ENCODE measurements around the gene AQP7.

Gene AQP7

DNA sequence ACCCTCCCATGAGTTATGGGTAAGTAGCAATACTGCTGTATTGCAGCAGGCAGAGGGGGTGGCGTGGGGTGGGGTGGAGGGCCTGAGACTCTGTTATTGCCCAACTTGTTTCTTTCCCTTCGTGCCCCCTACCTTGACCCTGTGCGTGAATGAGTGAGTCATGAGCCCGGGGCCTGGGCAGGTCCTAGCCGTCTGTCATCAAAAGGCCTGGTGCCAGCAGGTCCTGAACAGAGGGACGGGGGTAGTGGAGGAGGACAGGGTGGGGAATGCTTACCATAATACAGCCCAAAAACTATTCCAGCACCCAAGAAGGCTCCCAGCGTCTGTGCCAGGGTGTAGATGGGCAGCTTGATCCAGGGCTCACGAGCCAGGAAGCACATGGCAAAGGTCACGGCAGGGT is 40.7 kb upstream of the AQP7 start:
- Histone ChIP-seq H3K4me1 (ENCODE audit: control insufficient read depth in 1 of 2, insufficient read depth in 2 of 2, low read length in 2 of 2) (peaks cover 59 to 61% of the 10 kb centered on the region in 2 donors), H3K27ac (ENCODE audit: low read depth, low read length) (no peak overlapping the region)

GRCh38 chr9:33442125-33442524 is 39.8 kb upstream of the AQP7 start:
- Histone ChIP-seq H3K27me3 (ENCODE audit: control insufficient read depth in 1 of 2, insufficient read depth in 2 of 2, low read length in 2 of 2) (no peaks in the 10 kb centered on the region), H3K9ac (ENCODE audit: low read depth in 1 of 2, low read length in 2 of 2) (no peak overlapping the region), H3K9me3 (ENCODE audit: control insufficient read depth in 1 of 2, low read length in 2 of 2) (no peaks in the 10 kb centered on the region), H3K4me3 (ENCODE audit: low read depth in 1 of 2, low read length in 2 of 2) (no peak overlapping the region), H3K36me3 (ENCODE audit: control insufficient read depth in 1 of 2, insufficient read depth in 2 of 2, low read length in 2 of 2) (peaks cover 7 to 20% of the 10 kb centered on the region in 2 donors), H3K4me1 (ENCODE audit: control insufficient read depth in 1 of 2, insufficient read depth in 2 of 2, low read length in 2 of 2) (peaks cover 52 to 55% of the 10 kb centered on the region in 2 donors), H3K27ac (ENCODE audit: low read depth, low read length) (no peak overlapping the region)

More for the DNA sequence above, 40.7 kb upstream of the AQP7 start:
- H3K4me3 ChIP-seq (ENCODE audit: low read depth in 1 of 2, low read length in 2 of 2) = peak overlapping the region in 1 of 2 donors; percentile 38
- H3K9ac ChIP-seq (ENCODE audit: low read depth in 1 of 2, low read length in 2 of 2) = no peak overlapping the region
- no peaks in the 10 kb centered on the region for H3K9me3 ChIP-seq (ENCODE audit: control insufficient read depth in 1 of 2, low read length in 2 of 2)
- H3K27me3 ChIP-seq (ENCODE audit: control insufficient read depth in 1 of 2, insufficient read depth in 2 of 2, low read length in 2 of 2) = no peaks in the 10 kb centered on the region
- peaks cover 7 to 20% of the 10 kb centered on the region in 2 donors for H3K36me3 ChIP-seq (ENCODE audit: control insufficient read depth in 1 of 2, insufficient read depth in 2 of 2, low read length in 2 of 2)

GRCh38 chr9:33440609-33441008 is 38.2 kb upstream of the AQP7 start:
- peaks cover 7 to 20% of the 10 kb centered on the region in 2 donors for H3K36me3 ChIP-seq (ENCODE audit: control insufficient read depth in 1 of 2, insufficient read depth in 2 of 2, low read length in 2 of 2)
- no peak overlapping the region for H3K27ac ChIP-seq (ENCODE audit: low read depth, low read length)
- peaks cover 40 to 49% of the 10 kb centered on the region in 2 donors for H3K4me1 ChIP-seq (ENCODE audit: control insufficient read depth in 1 of 2, insufficient read depth in 2 of 2, low read length in 2 of 2)
- no peak overlapping the region for H3K4me3 ChIP-seq (ENCODE audit: low read depth in 1 of 2, low read length in 2 of 2)
- no peaks in the 10 kb centered on the region for H3K9me3 ChIP-seq (ENCODE audit: control insufficient read depth in 1 of 2, low read length in 2 of 2)
- no peak overlapping the region for H3K9ac ChIP-seq (ENCODE audit: low read depth in 1 of 2, low read length in 2 of 2)
- H3K27me3 ChIP-seq (ENCODE audit: control insufficient read depth in 1 of 2, insufficient read depth in 2 of 2, low read length in 2 of 2) = no peaks in the 10 kb centered on the region

GRCh38 chr9:33440204-33440603 is 37.8 kb upstream of the AQP7 start:
- H3K36me3 ChIP-seq (ENCODE audit: control insufficient read depth in 1 of 2, insufficient read depth in 2 of 2, low read length in 2 of 2) = peaks cover 7 to 20% of the 10 kb centered on the region in 2 donors
- no peak overlapping the region for H3K27ac ChIP-seq (ENCODE audit: low read depth, low read length)
- H3K9me3 ChIP-seq (ENCODE audit: control insufficient read depth in 1 of 2, low read length in 2 of 2) = no peaks in the 10 kb centered on the region
- H3K9ac ChIP-seq (ENCODE audit: low read depth in 1 of 2, low read length in 2 of 2) = no peak overlapping the region
- H3K4me3 ChIP-seq (ENCODE audit: low read depth in 1 of 2, low read length in 2 of 2) = no peak overlapping the region
- peaks cover 40 to 45% of the 10 kb centered on the region in 2 donors for H3K4me1 ChIP-seq (ENCODE audit: control insufficient read depth in 1 of 2, insufficient read depth in 2 of 2, low read length in 2 of 2)
- H3K27me3 ChIP-seq (ENCODE audit: control insufficient read depth in 1 of 2, insufficient read depth in 2 of 2, low read length in 2 of 2) = no peaks in the 10 kb centered on the region

DNA sequence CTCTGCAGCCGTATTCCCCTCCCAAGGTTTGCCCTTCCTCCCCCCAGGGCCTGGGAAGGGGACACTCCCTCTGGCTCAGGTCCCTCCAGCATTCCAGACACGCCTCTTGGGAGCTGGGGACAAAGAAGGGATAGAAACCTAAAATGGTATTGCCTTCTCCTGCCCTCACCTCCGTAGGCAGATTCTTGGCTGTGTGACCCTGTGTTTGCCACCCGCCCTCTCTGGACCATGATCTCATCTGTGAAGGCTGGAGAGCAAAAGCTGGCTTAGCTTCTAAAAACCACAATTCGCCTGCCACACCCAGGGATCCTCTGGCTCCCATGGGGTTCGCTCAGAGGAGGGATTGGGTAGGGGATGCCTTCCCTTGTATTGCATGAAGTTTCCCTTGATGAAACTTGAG is 37.4 kb upstream of the AQP7 start:
- Histone ChIP-seq H3K4me3 (ENCODE audit: low read depth in 1 of 2, low read length in 2 of 2) (no peak overlapping the region), H3K9ac (ENCODE audit: low read depth in 1 of 2, low read length in 2 of 2) (no peak overlapping the region), H3K27me3 (ENCODE audit: control insufficient read depth in 1 of 2, insufficient read depth in 2 of 2, low read length in 2 of 2) (no peaks in the 10 kb centered on the region), H3K9me3 (ENCODE audit: control insufficient read depth in 1 of 2, low read length in 2 of 2) (no peaks in the 10 kb centered on the region), H3K4me1 (ENCODE audit: control insufficient read depth in 1 of 2, insufficient read depth in 2 of 2, low read length in 2 of 2) (peaks cover 41 to 46% of the 10 kb centered on the region in 2 donors), H3K36me3 (ENCODE audit: control insufficient read depth in 1 of 2, insufficient read depth in 2 of 2, low read length in 2 of 2) (peaks cover 7 to 20% of the 10 kb centered on the region in 2 donors), H3K27ac (ENCODE audit: low read depth, low read length) (no peak overlapping the region)

- Histone ChIP-seq H3K4me3 (ENCODE audit: low read depth in 1 of 2, low read length in 2 of 2) (no peak overlapping the region), H3K9ac (ENCODE audit: low read depth in 1 of 2, low read length in 2 of 2) (no peak overlapping the region), H3K27ac (ENCODE audit: low read depth, low read length) (no peak overlapping the region), H3K9me3 (ENCODE audit: control insufficient read depth in 1 of 2, low read length in 2 of 2) (no peaks in the 10 kb centered on the region), H3K27me3 (ENCODE audit: control insufficient read depth in 1 of 2, insufficient read depth in 2 of 2, low read length in 2 of 2) (no peaks in the 10 kb centered on the region), H3K4me1 (ENCODE audit: control insufficient read depth in 1 of 2, insufficient read depth in 2 of 2, low read length in 2 of 2) (peaks cover 43 to 48% of the 10 kb centered on the region in 2 donors), H3K36me3 (ENCODE audit: control insufficient read depth in 1 of 2, insufficient read depth in 2 of 2, low read length in 2 of 2) (peaks cover 7 to 20% of the 10 kb centered on the region in 2 donors)
Observed at GRCh38 chr9:33438926-33439680, 36.7 kb upstream of the AQP7 start.

DNA sequence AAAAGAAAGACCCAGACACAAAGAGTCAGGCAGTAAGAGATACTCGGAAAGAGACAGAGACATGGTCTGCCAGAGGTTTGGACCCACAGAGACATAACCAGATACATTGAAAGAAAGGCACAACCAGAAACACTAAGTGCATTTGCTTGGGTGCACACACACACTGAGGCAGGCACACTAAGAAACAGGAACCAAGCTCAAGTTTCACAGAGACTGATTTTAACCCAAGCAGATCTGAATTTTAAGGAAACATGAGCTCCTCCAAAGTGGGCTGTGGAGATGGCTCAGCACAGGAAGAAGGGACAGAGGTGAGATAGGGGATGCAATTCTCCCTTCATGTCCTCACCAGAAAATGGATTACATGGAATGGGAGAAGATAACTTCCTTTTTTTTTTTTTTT is 35.5 kb upstream of the AQP7 start:
- Histone ChIP-seq H3K36me3 (ENCODE audit: control insufficient read depth in 1 of 2, insufficient read depth in 2 of 2, low read length in 2 of 2) (peaks cover 0 to 11% of the 10 kb centered on the region in 2 donors), H3K4me3 (ENCODE audit: low read depth in 1 of 2, low read length in 2 of 2) (no peak overlapping the region), H3K4me1 (ENCODE audit: control insufficient read depth in 1 of 2, insufficient read depth in 2 of 2, low read length in 2 of 2) (peaks cover 35 to 44% of the 10 kb centered on the region in 2 donors), H3K9ac (ENCODE audit: low read depth in 1 of 2, low read length in 2 of 2) (no peak overlapping the region), H3K27me3 (ENCODE audit: control insufficient read depth in 1 of 2, insufficient read depth in 2 of 2, low read length in 2 of 2) (no peaks in the 10 kb centered on the region), H3K27ac (ENCODE audit: low read depth, low read length) (no peak overlapping the region), H3K9me3 (ENCODE audit: control insufficient read depth in 1 of 2, low read length in 2 of 2) (no peaks in the 10 kb centered on the region)

DNA sequence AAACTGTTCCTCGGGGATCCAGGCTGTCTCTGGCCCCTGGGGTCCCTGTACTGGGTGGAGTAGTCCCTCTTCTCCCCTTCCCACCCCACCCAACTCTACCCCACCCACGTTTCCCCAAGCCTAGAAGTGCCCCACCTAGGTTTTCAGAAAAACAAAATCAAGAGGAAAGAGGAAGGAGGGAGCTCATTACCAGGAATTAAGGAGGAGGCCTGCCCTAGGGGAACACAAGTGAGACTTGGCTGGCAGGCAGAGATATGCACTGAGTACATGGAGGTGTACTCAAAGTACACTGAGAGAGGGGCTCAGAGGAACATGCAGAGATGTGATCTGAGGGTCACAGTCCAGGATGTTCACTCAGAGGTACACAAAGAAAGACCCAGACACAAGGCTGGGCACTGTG is 34.8 kb upstream of the AQP7 start:
- H3K4me3 ChIP-seq (ENCODE audit: low read depth in 1 of 2, low read length in 2 of 2) = no peak overlapping the region
- H3K27me3 ChIP-seq (ENCODE audit: control insufficient read depth in 1 of 2, insufficient read depth in 2 of 2, low read length in 2 of 2) = no peaks in the 10 kb centered on the region
- H3K9me3 ChIP-seq (ENCODE audit: control insufficient read depth in 1 of 2, low read length in 2 of 2) = no peaks in the 10 kb centered on the region
- H3K9ac ChIP-seq (ENCODE audit: low read depth in 1 of 2, low read length in 2 of 2) = no peak overlapping the region
- H3K27ac ChIP-seq (ENCODE audit: low read depth, low read length) = no peak overlapping the region
- peaks cover 35 to 41% of the 10 kb centered on the region in 2 donors for H3K4me1 ChIP-seq (ENCODE audit: control insufficient read depth in 1 of 2, insufficient read depth in 2 of 2, low read length in 2 of 2)
- H3K36me3 ChIP-seq (ENCODE audit: control insufficient read depth in 1 of 2, insufficient read depth in 2 of 2, low read length in 2 of 2) = peaks cover 0 to 5% of the 10 kb centered on the region in 2 donors

GRCh38 chr9:33436445-33436844 is 34.1 kb upstream of the AQP7 start:
- no peak overlapping the region for H3K27ac ChIP-seq (ENCODE audit: low read depth, low read length)
- peaks cover 0 to under 1% of the 10 kb centered on the region in 2 donors for H3K36me3 ChIP-seq (ENCODE audit: control insufficient read depth in 1 of 2, insufficient read depth in 2 of 2, low read length in 2 of 2)
- no peak overlapping the region for H3K4me3 ChIP-seq (ENCODE audit: low read depth in 1 of 2, low read length in 2 of 2)
- H3K4me1 ChIP-seq (ENCODE audit: control insufficient read depth in 1 of 2, insufficient read depth in 2 of 2, low read length in 2 of 2) = peaks cover 35 to 41% of the 10 kb centered on the region in 2 donors
- H3K9me3 ChIP-seq (ENCODE audit: control insufficient read depth in 1 of 2, low read length in 2 of 2) = no peaks in the 10 kb centered on the region
- H3K27me3 ChIP-seq (ENCODE audit: control insufficient read depth in 1 of 2, insufficient read depth in 2 of 2, low read length in 2 of 2) = no peaks in the 10 kb centered on the region
- H3K9ac ChIP-seq (ENCODE audit: low read depth in 1 of 2, low read length in 2 of 2) = no peak overlapping the region

GRCh38 chr9:33435821-33436277 is 33.5 kb upstream of the AQP7 start:
- Histone ChIP-seq H3K4me1 (ENCODE audit: control insufficient read depth in 1 of 2, insufficient read depth in 2 of 2, low read length in 2 of 2) (peaks cover 35 to 41% of the 10 kb centered on the region in 2 donors), H3K9me3 (ENCODE audit: control insufficient read depth in 1 of 2, low read length in 2 of 2) (no peaks in the 10 kb centered on the region), H3K27me3 (ENCODE audit: control insufficient read depth in 1 of 2, insufficient read depth in 2 of 2, low read length in 2 of 2) (no peaks in the 10 kb centered on the region), H3K9ac (ENCODE audit: low read depth in 1 of 2, low read length in 2 of 2) (no peak overlapping the region), H3K4me3 (ENCODE audit: low read depth in 1 of 2, low read length in 2 of 2) (no peak overlapping the region), H3K27ac (ENCODE audit: low read depth, low read length) (no peak overlapping the region), H3K36me3 (ENCODE audit: control insufficient read depth in 1 of 2, insufficient read depth in 2 of 2, low read length in 2 of 2) (no peaks in the 10 kb centered on the region)
